GM19023 (cell line): ENCODE results near the gene INTS7.
"Not testable (repeated sequence)": the region's sequence is repeated elsewhere in the genome, so short reads cannot be mapped to it uniquely, and the experiment has no call there.

ENCODE experiments used
- ATAC-seq: cut with Tn5 transposase; IDR thresholded peaks from one replicate; pipeline ENCODE4 v1.9.1; 2021; ENCODE audit warnings: mild to moderate bottlenecking, moderate library complexity; ENCODE audit not compliant: unreplicated experiment

The INTS7 gene

GRCh38 chr1:211938561-211938997 lies 96.8 kb downstream of the INTS7 start:
- no peak for ATAC-seq

DNA sequence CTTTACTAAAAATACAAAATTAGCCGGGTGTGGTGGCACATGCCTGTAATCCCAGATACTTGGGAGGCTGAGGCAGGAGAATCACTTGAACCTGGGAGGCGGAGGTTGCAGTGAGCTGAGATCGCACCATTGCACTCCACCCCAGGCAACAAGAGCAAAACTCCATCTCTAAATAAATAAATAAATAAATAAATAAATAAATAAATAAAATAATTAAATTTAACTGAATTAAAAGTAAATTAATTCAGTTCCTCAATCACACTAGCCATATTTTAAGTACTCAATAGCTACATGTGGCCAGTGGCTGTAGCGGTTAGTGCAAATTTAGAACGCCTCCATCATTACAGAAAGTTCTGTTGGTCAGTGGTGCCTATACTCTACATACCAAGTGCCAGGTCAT lies 97.9 kb downstream of the INTS7 start:
- ATAC-seq: not testable (repeated sequence)

DNA sequence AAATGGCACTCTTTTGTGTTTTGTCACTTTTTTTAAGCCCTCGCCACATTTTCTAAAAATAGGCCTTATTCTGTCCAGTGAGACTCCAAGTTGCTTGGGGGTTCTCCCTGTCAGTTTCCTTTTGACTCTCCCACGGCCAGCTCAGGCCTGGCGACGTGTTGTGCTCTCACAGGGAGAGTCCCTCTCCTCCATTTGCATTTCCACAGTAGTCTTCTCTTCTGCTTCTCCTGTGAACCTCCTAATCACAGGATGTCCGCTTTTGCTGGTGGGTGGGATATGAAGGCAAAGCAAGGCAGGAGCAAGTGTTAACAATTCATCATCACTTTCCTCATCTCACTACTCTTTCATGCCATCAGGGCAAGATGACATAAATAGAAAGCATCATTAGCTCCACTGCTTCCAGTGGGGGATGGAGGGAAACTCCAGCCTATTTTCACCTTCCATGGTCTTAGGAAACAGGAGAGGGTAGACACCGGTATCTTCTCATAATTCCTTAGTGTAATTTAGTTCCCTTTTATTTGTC lies 99.8 kb downstream of the INTS7 start:
- ATAC-seq: peak; percentile 76

DNA sequence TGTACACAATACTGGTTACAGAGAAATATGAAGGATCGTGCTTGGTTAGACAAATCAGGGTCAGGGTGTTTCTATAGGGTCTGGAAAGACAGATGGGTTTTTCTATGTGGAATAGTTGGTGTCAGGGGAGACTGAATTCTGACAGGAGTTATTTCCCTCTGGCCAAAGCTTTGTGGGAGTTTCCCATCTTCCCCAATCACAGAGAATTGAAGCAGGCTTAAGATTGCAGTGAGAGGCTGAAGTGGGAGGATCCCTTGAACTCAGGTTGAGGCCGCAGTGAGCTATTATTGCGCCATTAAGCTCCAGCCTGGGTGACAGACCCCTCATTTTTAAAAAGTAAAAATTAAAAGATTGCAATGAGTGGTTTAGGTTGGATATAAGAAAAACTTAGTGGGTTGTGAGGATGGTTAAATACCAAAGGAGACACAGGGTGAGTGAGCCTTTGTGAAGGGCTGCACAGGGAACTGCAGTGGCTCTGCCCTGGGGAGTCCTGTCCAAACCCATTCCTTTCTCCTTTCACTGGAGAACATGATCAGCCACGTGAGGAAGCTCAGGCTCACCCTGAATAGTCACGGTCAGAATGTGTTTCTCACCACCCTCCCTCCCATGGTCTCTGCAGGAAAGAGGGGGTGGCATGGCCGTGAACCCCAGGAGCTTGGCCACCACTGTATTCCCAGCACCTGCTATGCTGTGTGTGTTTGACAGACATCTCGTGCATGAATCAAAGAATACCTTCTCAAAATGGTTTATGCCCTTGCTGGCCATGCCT lies 101.2 kb downstream of the INTS7 start:
- no peak for ATAC-seq

DNA sequence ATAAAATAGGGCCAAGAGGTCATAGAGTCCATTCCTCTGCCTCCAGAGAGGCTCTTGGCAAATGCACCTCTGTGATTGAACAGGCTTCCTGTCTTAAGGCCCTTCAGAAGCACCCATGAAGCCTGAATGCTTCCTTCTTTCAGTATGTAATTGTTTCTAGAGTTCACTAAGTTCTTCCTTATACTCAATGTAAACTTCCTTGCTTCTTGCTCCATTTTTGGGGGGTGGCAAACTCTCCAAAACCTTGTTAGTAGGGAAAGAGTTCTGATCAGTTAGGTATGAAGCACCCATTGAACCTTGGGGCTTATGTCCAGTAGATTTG lies 102.5 kb downstream of the INTS7 start:
- no peak for ATAC-seq

- ATAC-seq: no peak
Observed at GRCh38 chr1:211932231-211932932, 103.0 kb downstream of the INTS7 start.

DNA sequence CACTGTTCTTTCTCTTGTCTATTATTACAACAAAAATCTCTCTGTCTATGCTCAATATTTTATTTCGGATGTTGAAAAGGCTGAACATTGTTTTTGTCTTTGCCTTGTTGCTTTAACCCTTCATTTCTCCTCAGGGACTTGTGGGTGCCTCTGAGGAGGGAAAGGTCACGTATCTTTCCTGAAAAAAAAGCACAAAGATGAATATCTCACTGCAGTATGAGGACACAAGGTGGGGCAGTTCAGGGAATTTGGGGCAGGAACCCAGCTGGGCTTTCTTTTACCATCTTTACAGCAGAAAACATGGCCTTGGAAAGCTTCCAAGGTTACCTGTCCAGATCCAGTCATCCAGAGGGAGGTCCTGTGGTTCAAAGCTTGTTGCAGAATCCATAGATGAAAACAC lies 105.7 kb downstream of the INTS7 start:
- no peak for ATAC-seq

- ATAC-seq: no peak
Observed at GRCh38 chr1:211928993-211929637, 106.2 kb downstream of the INTS7 start.

DNA sequence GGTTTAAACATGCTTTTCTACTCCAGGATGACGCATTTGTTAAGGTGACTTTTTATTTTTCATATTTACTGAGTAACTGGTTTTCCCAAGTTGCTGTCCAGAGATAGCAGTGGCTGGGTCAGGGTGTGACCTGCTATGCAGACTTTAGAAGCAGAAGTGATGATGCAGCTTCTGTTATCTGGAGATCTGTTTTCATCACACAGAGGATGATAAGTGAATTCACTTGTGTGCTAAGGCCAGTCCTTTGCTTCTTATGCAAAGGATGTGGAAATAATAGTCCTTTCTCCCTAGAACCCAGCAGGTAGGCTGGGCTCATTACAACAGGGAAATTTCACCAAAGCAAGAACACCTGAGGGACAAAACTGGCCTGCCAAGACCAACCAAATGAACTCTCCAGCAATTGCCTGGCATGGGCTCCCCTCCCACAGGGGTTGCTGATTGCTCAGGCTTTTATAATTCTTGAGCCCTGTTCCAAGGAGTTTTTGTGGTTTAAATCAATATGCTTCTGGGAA lies 107.0 kb downstream of the INTS7 start:
- no peak for ATAC-seq

- ATAC-seq: no peak
Observed at GRCh38 chr1:211925016-211925415, 110.3 kb downstream of the INTS7 start.

DNA sequence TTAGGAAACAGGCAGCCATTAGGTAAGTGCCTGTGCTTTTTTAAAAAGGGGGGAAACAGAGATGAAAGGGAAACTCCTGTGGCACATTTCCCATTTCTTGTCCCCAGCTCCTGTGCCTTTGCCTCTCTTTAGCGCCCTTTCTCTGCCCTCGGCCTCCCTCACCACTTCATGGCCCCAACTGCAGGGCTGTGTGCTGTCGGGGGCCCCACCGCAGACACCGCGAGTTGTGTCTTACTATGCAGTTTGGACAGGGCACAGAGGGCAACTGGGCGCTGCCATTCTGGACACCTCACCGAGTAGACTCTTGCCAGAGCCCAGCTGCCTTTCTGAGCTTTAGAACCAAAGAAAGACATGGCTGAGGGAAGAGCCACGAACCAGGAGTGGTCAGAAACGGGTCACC lies 111.1 kb downstream of the INTS7 start:
- ATAC-seq: no peak

DNA sequence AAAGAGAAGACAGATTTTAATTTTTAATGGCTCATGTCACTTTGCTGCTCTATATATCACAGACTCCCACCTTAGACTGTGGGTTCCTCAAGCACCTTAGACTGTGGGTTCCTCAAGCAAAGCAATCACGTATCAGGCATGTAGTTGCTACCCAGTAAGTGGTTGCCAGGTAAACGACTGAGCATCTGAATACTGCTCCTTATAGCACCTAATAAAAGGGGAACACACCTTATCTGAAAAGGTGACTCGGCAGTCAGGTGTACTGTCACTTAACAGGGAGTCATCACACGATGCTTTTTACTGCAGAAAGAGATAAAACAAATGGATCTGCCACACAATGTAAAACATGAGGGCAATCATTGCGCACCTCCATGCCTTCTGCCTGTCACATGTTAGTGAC lies 112.3 kb downstream of the INTS7 start:
- no peak for ATAC-seq

DNA sequence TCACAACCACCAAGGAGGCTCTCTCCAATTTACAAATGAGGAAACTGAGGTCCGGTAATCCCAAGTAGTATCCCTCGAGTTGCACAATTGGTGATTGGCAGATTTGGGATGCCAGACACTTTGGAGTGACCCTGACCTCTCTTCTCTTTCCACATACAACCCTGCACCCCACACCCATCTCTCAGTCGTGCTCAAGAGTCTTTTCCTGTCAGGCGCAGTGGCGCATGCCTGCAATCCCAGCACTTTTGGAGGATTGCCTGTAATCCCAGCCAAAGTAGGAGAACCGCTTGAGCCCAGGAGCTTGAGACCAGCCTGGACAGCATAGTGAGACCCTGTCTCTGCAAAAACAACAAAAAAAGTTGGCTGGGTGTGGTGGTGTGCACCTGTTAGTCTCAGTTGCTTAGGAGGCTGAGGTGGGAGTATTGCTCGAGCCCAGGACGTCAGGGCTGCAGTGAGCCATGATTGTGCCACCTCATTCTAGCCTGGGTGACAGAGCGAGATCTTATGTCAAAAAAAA lies 113.7 kb downstream of the INTS7 start:
- ATAC-seq: no peak

GRCh38 chr1:211920602-211921226 lies 114.6 kb downstream of the INTS7 start:
- no peak for ATAC-seq

DNA sequence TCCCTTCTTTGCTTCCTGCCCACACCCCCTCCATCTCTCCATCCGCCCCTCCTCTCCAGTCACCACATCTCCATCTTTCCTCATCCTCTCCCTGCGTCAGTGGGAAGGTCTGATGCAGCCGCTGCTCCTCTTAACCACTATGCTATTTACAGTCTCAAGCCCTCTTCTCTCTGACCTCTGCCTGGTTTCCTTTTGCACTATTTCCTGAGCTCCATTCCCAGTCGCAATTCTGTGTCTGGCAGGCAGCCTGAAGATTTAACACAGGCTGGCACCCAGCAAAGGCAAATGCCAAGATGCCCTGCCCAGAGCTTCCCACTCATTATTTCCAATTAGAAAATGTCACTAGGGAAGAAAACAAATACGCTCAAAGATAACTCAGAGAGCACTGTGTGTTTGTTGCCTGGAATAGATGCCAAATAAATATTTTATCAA lies 115.2 kb downstream of the INTS7 start:
- no peak for ATAC-seq

DNA sequence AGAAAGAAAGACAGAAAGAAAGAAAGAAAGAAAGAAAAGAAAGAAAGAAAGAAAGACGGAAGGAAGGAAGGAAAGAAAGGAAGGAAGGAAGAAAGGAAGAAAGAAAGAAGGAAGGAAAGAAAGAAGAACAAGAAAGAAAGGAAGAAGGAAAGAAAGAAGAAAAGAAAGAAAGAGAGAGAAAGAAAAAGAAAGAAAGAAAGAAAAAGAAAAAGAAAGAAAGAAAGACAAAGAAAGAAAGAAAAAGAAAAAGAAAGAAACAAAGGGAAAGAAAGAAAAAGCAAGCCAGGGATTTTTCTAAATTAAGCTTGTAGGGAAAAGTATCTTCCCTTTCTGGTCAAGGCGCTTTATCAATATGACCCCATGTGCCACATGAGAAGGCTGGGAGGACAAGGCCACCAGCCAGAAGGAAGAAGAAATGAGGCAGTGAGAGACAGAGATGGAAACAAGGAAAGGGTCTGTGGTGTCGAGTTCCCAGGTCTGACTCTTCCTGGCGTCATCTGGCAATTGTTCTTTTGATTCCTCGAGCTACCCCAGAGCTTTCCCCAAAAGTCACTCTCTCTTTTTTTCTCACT lies 116.4 kb downstream of the INTS7 start:
- no peak for ATAC-seq

DNA sequence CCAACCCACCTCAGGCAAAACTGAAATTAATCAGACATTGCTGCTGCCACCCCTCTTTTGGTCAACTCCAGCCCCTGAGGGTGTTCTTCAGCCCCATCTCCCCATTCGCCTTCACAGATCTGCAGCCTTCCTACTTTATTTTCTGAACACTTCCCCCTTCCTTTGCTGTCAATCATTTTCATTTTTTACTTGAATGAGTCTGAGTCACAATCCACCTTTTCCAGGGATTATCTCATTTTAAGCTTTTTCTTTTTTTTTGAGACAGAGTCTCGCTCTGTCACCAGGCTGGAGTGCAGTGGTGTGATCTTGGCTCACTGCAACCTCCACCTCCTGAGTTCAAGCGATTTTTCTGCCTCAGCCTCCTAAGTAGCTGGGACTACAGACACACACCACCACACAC lies 118.9 kb downstream of the INTS7 start:
- not testable (repeated sequence) for ATAC-seq

GRCh38 chr1:211915924-211916323 lies 119.4 kb downstream of the INTS7 start:
- no peak for ATAC-seq

DNA sequence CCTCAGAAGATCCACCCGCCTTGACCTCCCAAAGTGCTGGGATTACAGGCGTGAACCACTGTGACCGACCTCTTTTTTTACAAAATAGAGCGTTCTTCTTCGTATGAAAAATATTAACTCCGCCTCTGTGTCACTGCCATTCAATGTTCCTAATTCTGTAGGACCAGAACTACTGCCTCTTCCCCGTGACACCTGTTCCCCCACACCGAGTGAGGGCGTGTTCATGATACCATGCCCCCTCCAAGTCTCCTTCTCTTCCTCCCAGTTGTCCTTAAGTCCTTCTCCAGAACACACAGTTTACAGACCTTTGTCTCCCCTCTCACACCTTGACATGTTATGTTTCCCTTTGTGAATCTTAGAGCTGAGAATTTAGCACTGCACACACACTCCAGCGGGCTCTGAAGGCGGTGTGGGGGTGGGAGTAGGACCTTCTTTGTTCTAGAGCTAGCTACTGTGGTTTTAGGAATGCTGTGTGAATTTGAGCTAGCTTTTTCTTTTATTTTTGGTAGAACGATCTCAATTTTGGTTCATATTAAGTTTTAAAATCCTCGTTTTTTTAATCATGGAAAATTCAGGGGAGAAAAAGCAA lies 122.4 kb downstream of the INTS7 start:
- no peak for ATAC-seq

GRCh38 chr1:211912038-211912437 lies 123.3 kb downstream of the INTS7 start:
- no peak for ATAC-seq
